PC-3 (cell line): ENCODE measurements around the gene NEXN.

Experiments
- EZH2 ChIP-seq: fragments of 300-600 bp; sonication (generic); IDR thresholded peaks from one replicate; pipeline ENCODE4 v1.6.1; 2017; ENCODE audit warnings: antibody characterized with exemption, mild to moderate bottlenecking, low read length; ENCODE audit not compliant: unreplicated experiment
- EZH2phosphoT487 ChIP-seq: fragments of 300-600 bp; sonication (generic); IDR thresholded peaks from 2 replicates; pipeline ENCODE4 v1.6.1; 2018; ENCODE audit warnings: mild to moderate bottlenecking, antibody characterized with exemption, low read length, borderline replicate concordance
- TF ChIP-seq, protein P1 (sequence below): fragments of 300-600 bp; sonication (generic); conservative IDR thresholded peaks from 2 replicates; pipeline ENCODE4 v1.5.1; 2017; ENCODE audit warnings: antibody characterized with exemption, low read depth, mild to moderate bottlenecking, low read length

DNA sequence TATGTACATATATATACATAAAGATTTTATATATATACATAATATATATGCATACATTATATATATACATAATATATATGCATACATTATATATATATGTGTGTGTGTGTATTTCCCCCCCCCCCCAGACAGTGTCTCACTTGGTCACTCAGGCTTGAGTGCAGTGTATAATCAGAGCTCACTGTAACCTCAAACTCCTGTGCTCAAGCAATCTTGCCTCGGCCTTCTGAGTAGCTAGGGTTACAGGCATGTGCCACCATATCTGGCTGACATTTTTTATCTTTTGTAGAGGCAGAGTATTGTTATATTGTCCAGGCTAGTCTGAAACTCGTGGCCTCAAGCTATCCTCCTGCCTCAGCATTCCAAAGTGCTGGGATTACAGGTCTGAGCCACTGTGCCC, 99.5 kb downstream of the NEXN start:
- no peak for TF ChIP-seq EZH2
- TF ChIP-seq, protein P1, sequence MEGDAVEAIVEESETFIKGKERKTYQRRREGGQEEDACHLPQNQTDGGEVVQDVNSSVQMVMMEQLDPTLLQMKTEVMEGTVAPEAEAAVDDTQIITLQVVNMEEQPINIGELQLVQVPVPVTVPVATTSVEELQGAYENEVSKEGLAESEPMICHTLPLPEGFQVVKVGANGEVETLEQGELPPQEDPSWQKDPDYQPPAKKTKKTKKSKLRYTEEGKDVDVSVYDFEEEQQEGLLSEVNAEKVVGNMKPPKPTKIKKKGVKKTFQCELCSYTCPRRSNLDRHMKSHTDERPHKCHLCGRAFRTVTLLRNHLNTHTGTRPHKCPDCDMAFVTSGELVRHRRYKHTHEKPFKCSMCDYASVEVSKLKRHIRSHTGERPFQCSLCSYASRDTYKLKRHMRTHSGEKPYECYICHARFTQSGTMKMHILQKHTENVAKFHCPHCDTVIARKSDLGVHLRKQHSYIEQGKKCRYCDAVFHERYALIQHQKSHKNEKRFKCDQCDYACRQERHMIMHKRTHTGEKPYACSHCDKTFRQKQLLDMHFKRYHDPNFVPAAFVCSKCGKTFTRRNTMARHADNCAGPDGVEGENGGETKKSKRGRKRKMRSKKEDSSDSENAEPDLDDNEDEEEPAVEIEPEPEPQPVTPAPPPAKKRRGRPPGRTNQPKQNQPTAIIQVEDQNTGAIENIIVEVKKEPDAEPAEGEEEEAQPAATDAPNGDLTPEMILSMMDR, result no peak
- TF ChIP-seq EZH2phosphoT487, result no peak
